Muscle of leg (tissue), 11 donors: ENCODE results near the gene GALNT3. TPM values are rescaled to one million over a fixed set of nuclear protein-coding genes. Genes with fewer than 3 reads are reported as not detected.

Source experiments
- DNase-seq: peaks from one replicate; pipeline ENCODE4 v3.0.0; 2013
- H3K27ac ChIP-seq: one replicate; pipeline ENCODE4 v1.5.1; 2013; ENCODE audit warnings: mild to moderate bottlenecking, low read length, control low read depth
- H3K27me3 ChIP-seq: one replicate; pipeline ENCODE4 v1.6.1; 2013; ENCODE audit warnings: low read length; ENCODE audit not compliant: control insufficient read depth, insufficient read depth
- H3K36me3 ChIP-seq: one replicate; pipeline ENCODE4 v1.6.1; 2013; ENCODE audit warnings: low read length; ENCODE audit not compliant: control insufficient read depth, insufficient read depth
- H3K4me1 ChIP-seq: one replicate; pipeline ENCODE4 v1.6.1; 2013; ENCODE audit warnings: low read length; ENCODE audit not compliant: control insufficient read depth, insufficient read depth
- H3K4me3 ChIP-seq: one replicate; pipeline ENCODE4 v1.5.1; 2013; ENCODE audit warnings: low read length, control low read depth
- H3K9me3 ChIP-seq: replicated peaks from 2 replicates; pipeline ENCODE4 v1.6.1; 2013; ENCODE audit warnings: low read depth, low read length; ENCODE audit not compliant: control insufficient read depth
- WGBS: methylation state at CpG from one replicate; pipeline ENCODE4 v1.1.5; 2013; ENCODE audit warnings: missing lambda C conversion rate; ENCODE audit not compliant: insufficient coverage; 5-methylcytosine and 5-hydroxymethylcytosine counted together
- polyA plus RNA-seq, 8 donors: library from polyadenylated mRNA; unstranded; fragments of 120-200 nt; gene quantifications; one replicate each; pipeline versions ENCODE4 v1.2.1 to v1.2.3, GENCODE V29; 2013; ENCODE audit warnings: inconsistent platforms in 1 of 8, low replicate concordance in 1 of 8; ENCODE audit not compliant: insufficient read length in 8 of 8, insufficient read depth in 1 of 8
- total RNA-seq: library from RNA; stranded (reverse); fragments of 120-200 nt; gene quantifications from one replicate; pipeline ENCODE4 v1.2.4, GENCODE V29; 2013

GALNT3 gene
- total and polyA plus RNA-seq, 9 donors, result 0.49 to 3.5 (median 0.92) TPM

- DNase-seq, result no peak
- H3K4me3 ChIP-seq, result no peak overlapping the region
- no CpG with 5 or more reads among the region's 2 CpGs for WGBS
Measured at GRCh38 chr2:165820296-165820695, 26.2 kb upstream of the GALNT3 start.

GRCh38 chr2:165818920-165819319 is 24.9 kb upstream of the GALNT3 start:
- Histone ChIP-seq H3K36me3 (no peaks in the 10 kb centered on the region), H3K4me3 (no peak overlapping the region), H3K9me3 (no peaks in the 10 kb centered on the region), H3K27ac (no peak overlapping the region), H3K4me1 (no peaks in the 10 kb centered on the region), H3K27me3 (no peaks in the 10 kb centered on the region)
- DNase-seq, result no peak
- WGBS, result no CpG with 5 or more reads among the region's 1 CpG

More at GRCh38 chr2:165820296-165820695, 26.2 kb upstream of the GALNT3 start:
- Histone ChIP-seq H3K36me3 (no peaks in the 10 kb centered on the region), H3K27ac (no peak overlapping the region), H3K27me3 (no peaks in the 10 kb centered on the region), H3K9me3 (no peaks in the 10 kb centered on the region), H3K4me1 (no peaks in the 10 kb centered on the region)

- WGBS, result 80% methylated on average over 2 of the region's 2 CpGs
Measured at GRCh38 chr2:165815299-165816141, 21.5 kb upstream of the GALNT3 start.

GRCh38 chr2:165814473-165814872 is 20.4 kb upstream of the GALNT3 start:
- no peak for DNase-seq
- no peaks in the 10 kb centered on the region for H3K27me3 ChIP-seq
- H3K4me1 ChIP-seq, result no peaks in the 10 kb centered on the region
- no peaks in the 10 kb centered on the region for H3K36me3 ChIP-seq
- no peaks in the 10 kb centered on the region for H3K9me3 ChIP-seq
- no peak overlapping the region for H3K27ac ChIP-seq
- WGBS, result 75% methylated on average over 2 of the region's 4 CpGs
- H3K4me3 ChIP-seq, result no peak overlapping the region

More at GRCh38 chr2:165815299-165816141, 21.5 kb upstream of the GALNT3 start:
- H3K27me3 ChIP-seq, result no peaks in the 10 kb centered on the region
- H3K9me3 ChIP-seq, result no peaks in the 10 kb centered on the region
- no peaks in the 10 kb centered on the region for H3K4me1 ChIP-seq
- no peaks in the 10 kb centered on the region for H3K36me3 ChIP-seq
- DNase-seq, result no peak
- H3K27ac ChIP-seq, result no peak overlapping the region
- no peak overlapping the region for H3K4me3 ChIP-seq

- H3K4me3 ChIP-seq, result no peak overlapping the region
- no peaks in the 10 kb centered on the region for H3K36me3 ChIP-seq
- WGBS, result no CpG with 5 or more reads among the region's 1 CpG
- no peak overlapping the region for H3K27ac ChIP-seq
- no peaks in the 10 kb centered on the region for H3K9me3 ChIP-seq
- H3K4me1 ChIP-seq, result no peaks in the 10 kb centered on the region
- no peaks in the 10 kb centered on the region for H3K27me3 ChIP-seq
- DNase-seq, result no peak
Measured at GRCh38 chr2:165811592-165812370, 17.7 kb upstream of the GALNT3 start.

GRCh38 chr2:165810418-165810817 is 16.4 kb upstream of the GALNT3 start:
- no peaks in the 10 kb centered on the region for H3K9me3 ChIP-seq
- 93% methylated on average over 5 of the region's 9 CpGs for WGBS
- no peak overlapping the region for H3K4me3 ChIP-seq
- DNase-seq, result no peak
- no peaks in the 10 kb centered on the region for H3K36me3 ChIP-seq
- no peaks in the 10 kb centered on the region for H3K4me1 ChIP-seq
- no peak overlapping the region for H3K27ac ChIP-seq
- no peaks in the 10 kb centered on the region for H3K27me3 ChIP-seq

- DNase-seq, result no peak
- Histone ChIP-seq H3K9me3 (no peaks in the 10 kb centered on the region), H3K27me3 (no peaks in the 10 kb centered on the region), H3K27ac (no peak overlapping the region), H3K4me3 (no peak overlapping the region), H3K36me3 (no peaks in the 10 kb centered on the region), H3K4me1 (no peaks in the 10 kb centered on the region)
- WGBS, result no CpG with 5 or more reads among the region's 3 CpGs
Measured at GRCh38 chr2:165804719-165805118, 10.7 kb upstream of the GALNT3 start.

GRCh38 chr2:165803123-165803760 is 9.2 kb upstream of the GALNT3 start:
- WGBS, result no CpG with 5 or more reads among the region's 4 CpGs
- Histone ChIP-seq H3K27me3 (no peaks in the 10 kb centered on the region), H3K4me3 (no peak overlapping the region), H3K27ac (no peak overlapping the region), H3K36me3 (no peaks in the 10 kb centered on the region), H3K9me3 (no peaks in the 10 kb centered on the region), H3K4me1 (no peaks in the 10 kb centered on the region)
- no peak for DNase-seq

- 80% methylated on average over 1 of the region's 3 CpGs for WGBS
- Histone ChIP-seq H3K27ac (no peak overlapping the region), H3K27me3 (no peaks in the 10 kb centered on the region)
Measured at GRCh38 chr2:165801176-165801575, 7.1 kb upstream of the GALNT3 start.

More at GRCh38 chr2:165801176-165801575, 7.1 kb upstream of the GALNT3 start:
- Histone ChIP-seq H3K36me3 (no peaks in the 10 kb centered on the region), H3K9me3 (no peaks in the 10 kb centered on the region), H3K4me1 (no peaks in the 10 kb centered on the region), H3K4me3 (no peak overlapping the region)
- DNase-seq, result no peak
